Liver (tissue), 3 donors: ENCODE measurements around the gene RPS28.
"Not testable (repeated sequence)": the region's sequence is repeated elsewhere in the genome, so short reads cannot be mapped to it uniquely, and the experiment has no call there.

Source experiments
- EGR1 ChIP-seq, 2 donors: IDR thresholded peaks; 2 replicates each; pipeline ENCODE4 v1.6.1; 2016 to 2018; ENCODE audit warnings: antibody characterized with exemption in 2 of 2, low read depth in 2 of 2
- FOXA1 ChIP-seq: IDR thresholded peaks from 2 replicates; pipeline ENCODE4 v1.6.1; 2016; ENCODE audit warnings: antibody characterized with exemption
- JUND ChIP-seq, 2 donors: IDR thresholded peaks; 2 replicates each; pipeline ENCODE4 v1.6.1; 2016; ENCODE audit warnings: antibody characterized with exemption in 2 of 2
- RAD21 ChIP-seq, 2 donors: IDR thresholded peaks; 2 replicates each; pipeline ENCODE4 v1.6.1; 2016; ENCODE audit warnings: antibody characterized with exemption in 2 of 2, mild to moderate bottlenecking in 2 of 2
- TAF1 ChIP-seq: conservative IDR thresholded peaks from 2 replicates; pipeline ENCODE4 v1.6.1; 2016; ENCODE audit warnings: antibody characterized with exemption, mild to moderate bottlenecking
- TF ChIP-seq, protein P1 (sequence below): fragments of 150-350 bp; IDR thresholded peaks from 2 replicates; pipeline ENCODE4 v1.5.1; 2017; ENCODE audit warnings: improper control_type of control experiment, low read depth, low read length; ENCODE audit not compliant: missing input control
- TF ChIP-seq, protein P2 (sequence below): IDR thresholded peaks from 2 replicates; pipeline ENCODE4 v1.6.1; 2016; ENCODE audit warnings: antibody characterized with exemption, mild to moderate bottlenecking
- donor health status: healthy.
- donor health status: healthy.

DNA sequence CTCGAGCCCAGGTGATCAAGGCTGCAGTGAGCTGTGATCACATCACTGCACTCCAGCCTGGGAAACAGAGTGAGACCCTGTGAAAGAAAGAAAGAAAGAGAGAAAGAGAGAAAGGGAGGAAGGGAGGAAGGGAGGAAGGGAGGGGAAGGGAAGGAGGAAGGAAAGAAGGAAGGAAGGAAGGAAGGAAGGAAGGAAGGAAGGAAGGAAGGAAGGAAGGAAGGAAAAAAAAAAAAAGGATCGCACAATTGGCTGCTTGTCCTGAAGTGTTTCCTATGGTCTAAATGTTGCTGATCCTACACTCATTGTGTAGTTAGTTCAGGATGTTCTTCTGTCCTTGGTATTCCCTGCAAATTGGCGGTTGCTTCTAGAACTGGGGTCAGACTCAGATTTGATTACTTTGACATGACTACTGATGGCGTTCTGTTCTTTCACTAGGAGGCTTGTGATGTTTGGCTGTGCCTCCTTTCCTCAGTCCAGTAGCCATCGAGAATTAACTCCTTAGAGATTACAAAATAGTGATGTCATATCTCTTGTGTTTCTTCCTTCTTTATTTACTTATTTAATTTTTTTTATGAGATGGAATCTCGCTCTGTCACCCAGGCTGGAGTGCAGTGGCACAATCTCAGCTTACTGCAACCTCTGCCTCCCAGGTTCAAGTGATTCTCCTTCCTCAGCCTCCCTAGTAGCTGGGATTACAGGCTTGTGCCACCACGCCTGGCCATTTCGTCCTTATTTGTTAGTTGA lies 28.5 kb downstream of the RPS28 start:
- TF ChIP-seq, protein P1, sequence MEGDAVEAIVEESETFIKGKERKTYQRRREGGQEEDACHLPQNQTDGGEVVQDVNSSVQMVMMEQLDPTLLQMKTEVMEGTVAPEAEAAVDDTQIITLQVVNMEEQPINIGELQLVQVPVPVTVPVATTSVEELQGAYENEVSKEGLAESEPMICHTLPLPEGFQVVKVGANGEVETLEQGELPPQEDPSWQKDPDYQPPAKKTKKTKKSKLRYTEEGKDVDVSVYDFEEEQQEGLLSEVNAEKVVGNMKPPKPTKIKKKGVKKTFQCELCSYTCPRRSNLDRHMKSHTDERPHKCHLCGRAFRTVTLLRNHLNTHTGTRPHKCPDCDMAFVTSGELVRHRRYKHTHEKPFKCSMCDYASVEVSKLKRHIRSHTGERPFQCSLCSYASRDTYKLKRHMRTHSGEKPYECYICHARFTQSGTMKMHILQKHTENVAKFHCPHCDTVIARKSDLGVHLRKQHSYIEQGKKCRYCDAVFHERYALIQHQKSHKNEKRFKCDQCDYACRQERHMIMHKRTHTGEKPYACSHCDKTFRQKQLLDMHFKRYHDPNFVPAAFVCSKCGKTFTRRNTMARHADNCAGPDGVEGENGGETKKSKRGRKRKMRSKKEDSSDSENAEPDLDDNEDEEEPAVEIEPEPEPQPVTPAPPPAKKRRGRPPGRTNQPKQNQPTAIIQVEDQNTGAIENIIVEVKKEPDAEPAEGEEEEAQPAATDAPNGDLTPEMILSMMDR, result not testable (repeated sequence)
- not testable (repeated sequence) for TF ChIP-seq TAF1; JUND (IDR thresholded peaks at IDR 0.05); EGR1 (IDR thresholded peaks at IDR 0.05; ENCODE audit: low read depth in 2 of 2); RAD21 (IDR thresholded peaks at IDR 0.05); FOXA1
- TF ChIP-seq, protein P2, sequence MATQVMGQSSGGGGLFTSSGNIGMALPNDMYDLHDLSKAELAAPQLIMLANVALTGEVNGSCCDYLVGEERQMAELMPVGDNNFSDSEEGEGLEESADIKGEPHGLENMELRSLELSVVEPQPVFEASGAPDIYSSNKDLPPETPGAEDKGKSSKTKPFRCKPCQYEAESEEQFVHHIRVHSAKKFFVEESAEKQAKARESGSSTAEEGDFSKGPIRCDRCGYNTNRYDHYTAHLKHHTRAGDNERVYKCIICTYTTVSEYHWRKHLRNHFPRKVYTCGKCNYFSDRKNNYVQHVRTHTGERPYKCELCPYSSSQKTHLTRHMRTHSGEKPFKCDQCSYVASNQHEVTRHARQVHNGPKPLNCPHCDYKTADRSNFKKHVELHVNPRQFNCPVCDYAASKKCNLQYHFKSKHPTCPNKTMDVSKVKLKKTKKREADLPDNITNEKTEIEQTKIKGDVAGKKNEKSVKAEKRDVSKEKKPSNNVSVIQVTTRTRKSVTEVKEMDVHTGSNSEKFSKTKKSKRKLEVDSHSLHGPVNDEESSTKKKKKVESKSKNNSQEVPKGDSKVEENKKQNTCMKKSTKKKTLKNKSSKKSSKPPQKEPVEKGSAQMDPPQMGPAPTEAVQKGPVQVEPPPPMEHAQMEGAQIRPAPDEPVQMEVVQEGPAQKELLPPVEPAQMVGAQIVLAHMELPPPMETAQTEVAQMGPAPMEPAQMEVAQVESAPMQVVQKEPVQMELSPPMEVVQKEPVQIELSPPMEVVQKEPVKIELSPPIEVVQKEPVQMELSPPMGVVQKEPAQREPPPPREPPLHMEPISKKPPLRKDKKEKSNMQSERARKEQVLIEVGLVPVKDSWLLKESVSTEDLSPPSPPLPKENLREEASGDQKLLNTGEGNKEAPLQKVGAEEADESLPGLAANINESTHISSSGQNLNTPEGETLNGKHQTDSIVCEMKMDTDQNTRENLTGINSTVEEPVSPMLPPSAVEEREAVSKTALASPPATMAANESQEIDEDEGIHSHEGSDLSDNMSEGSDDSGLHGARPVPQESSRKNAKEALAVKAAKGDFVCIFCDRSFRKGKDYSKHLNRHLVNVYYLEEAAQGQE, result not testable (repeated sequence)
